NCI-H510A treated with DMSO at 0.1 percent for 48 hours (cell line): ENCODE results near the gene PBX2.
A peak's percentile ranks its signal among the peaks of the same experiment; 100 is the strongest.
"Not testable (repeated sequence)": the region's sequence is repeated elsewhere in the genome, so short reads cannot be mapped to it uniquely, and the experiment has no call there.

Experiments
- DNase-seq: peaks from one replicate; lab custom pipeline; 2025; lab: John Stamatoyannopoulos, UW

The PBX2 gene

GRCh38 chr6:32190054-32190851 lies at the start of gene PBX2:
TSS of gene PBX2 (minus strand) at chr6:32190202. CDS start at chr6:32189915, 287 bp downstream.
- peak; percentile 90 for DNase-seq

- DNase-seq, result no peak
Measured at GRCh38 chr6:32239462-32239861, 49.5 kb upstream of the PBX2 start.

GRCh38 chr6:32234934-32235333 lies 44.9 kb upstream of the PBX2 start:
- DNase-seq, result no peak

GRCh38 chr6:32226434-32226833 lies 36.4 kb upstream of the PBX2 start:
- no peak for DNase-seq

GRCh38 chr6:32224696-32225095 lies 34.7 kb upstream of the PBX2 start:
- no peak for DNase-seq

GRCh38 chr6:32223258-32224235 lies 33.5 kb upstream of the PBX2 start, which contains the start of gene NOTCH4:
TSS of gene NOTCH4 (minus strand) at chr6:32224067. CDS start at chr6:32223928, 139 bp downstream.
- DNase-seq, result no peak

GRCh38 chr6:32222333-32223230 lies 32.6 kb upstream of the PBX2 start:
- no peak for DNase-seq

- DNase-seq, result no peak
Measured at GRCh38 chr6:32220021-32220420, 30.0 kb upstream of the PBX2 start.

- DNase-seq, result no peak
Measured at GRCh38 chr6:32218167-32218566, 28.2 kb upstream of the PBX2 start.

GRCh38 chr6:32216998-32217397 lies 27.0 kb upstream of the PBX2 start:
- no peak for DNase-seq

- DNase-seq, result no peak
Measured at GRCh38 chr6:32216285-32216684, 26.3 kb upstream of the PBX2 start.

- no peak for DNase-seq
Measured at GRCh38 chr6:32215617-32216016, 25.6 kb upstream of the PBX2 start.

GRCh38 chr6:32214126-32214525 lies 24.1 kb upstream of the PBX2 start:
- no peak for DNase-seq

GRCh38 chr6:32213649-32214048 lies 23.6 kb upstream of the PBX2 start:
- DNase-seq, result no peak

GRCh38 chr6:32212076-32212760 lies 22.2 kb upstream of the PBX2 start:
- DNase-seq, result no peak

- DNase-seq, result not testable (repeated sequence)
Measured at GRCh38 chr6:32211432-32211831, 21.4 kb upstream of the PBX2 start.

GRCh38 chr6:32210191-32210601 lies 20.2 kb upstream of the PBX2 start:
- no peak for DNase-seq

GRCh38 chr6:32208996-32209395 lies 19.0 kb upstream of the PBX2 start:
- DNase-seq, result no peak

- no peak for DNase-seq
Measured at GRCh38 chr6:32204268-32204715, 14.3 kb upstream of the PBX2 start.

- DNase-seq, result no peak
Measured at GRCh38 chr6:32203426-32204267, 13.6 kb upstream of the PBX2 start.
